NCI-H128 (cell line): ENCODE results near the gene RPS24.
A peak's percentile ranks its signal among the peaks of the same experiment; 100 is the strongest.
"Not testable (repeated sequence)": the region's sequence is repeated elsewhere in the genome, so short reads cannot be mapped to it uniquely, and the experiment has no call there.

Experiments
- DNase-seq: peaks from one replicate; lab custom pipeline; 2025; ENCODE audit not compliant: unreplicated experiment; lab: John Stamatoyannopoulos, UW

Gene RPS24

DNA sequence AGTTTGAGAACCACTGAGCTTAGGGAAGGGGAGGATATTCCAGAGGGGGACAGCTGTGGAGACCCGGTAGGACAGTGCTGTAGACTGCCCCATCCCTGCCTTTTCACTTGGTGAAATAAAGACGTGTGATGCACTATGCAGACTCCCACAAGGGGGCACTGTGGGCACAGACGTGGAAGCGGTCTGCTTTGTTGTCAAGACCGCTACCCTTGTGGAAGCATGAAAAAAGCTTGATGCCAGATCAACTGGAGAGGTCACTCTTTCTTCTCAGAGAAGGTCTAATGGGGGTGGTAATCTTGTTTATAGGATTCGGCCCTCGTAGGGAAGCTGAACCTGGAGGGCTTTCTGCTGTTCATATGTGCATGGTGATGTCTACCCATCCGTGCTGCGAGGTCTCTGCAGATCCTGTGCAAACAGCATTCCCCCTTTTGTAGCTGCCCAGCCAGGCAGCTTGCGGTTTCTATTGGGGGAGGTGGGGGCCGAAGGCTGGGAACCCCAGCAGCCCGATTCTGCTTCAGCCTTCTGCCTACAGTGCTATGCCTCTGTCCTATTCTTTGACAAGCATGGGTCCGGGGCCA, 13.7 kb downstream of the RPS24 start:
- peak; percentile 65 for DNase-seq

DNA sequence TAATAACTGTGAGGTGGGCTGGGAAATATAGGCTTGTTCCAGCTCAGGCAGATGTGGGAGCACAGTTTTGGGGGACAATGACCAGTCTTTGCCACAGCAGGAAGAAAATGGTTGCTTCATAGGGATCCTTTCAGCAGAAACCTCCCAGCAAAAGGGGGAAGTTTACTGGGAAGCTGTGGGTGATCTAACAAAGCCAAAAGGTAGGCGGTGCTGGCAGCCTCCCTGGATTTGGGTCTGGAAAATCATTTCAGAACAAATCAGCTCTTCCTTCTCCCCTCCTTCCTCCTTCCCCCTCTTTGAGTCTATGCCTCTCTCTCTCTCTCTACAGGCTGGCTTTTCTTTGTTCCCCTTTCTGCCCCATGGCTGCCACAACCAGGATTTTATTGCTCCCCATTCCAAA, 16.2 kb downstream of the RPS24 start:
- no peak for DNase-seq

DNA sequence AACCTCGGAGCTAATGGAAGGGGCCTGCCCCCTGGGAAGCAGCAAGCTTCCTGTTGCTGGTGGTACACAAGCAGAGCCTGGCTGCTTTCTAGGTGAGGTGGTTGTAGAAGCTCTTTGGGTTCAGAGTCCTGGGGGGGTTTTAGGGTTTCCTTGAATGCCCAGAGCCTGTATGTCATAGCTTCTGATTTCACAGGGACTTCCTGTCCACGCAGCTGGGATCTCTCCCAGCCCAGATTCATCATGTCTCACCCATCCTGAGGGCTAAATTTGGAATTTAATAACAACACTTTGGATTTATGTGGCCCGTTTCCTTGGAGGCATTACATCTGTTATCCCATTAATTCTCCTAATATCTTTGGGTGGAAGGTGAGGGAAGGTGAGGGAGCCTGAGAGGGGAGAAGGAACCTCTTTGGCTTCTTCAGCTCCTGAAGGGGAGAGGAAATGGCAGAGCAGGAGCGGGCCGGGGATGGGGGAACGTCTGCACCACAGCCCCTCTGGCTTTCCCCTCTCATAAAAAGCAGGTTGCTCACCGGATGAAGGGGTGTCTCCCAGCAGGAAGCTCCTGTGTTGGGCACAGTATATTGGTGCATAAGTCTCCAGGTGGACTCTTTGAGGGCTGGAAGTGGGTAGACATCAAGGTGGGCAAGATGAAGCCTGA, 19.7 kb downstream of the RPS24 start:
- no peak for DNase-seq

DNA sequence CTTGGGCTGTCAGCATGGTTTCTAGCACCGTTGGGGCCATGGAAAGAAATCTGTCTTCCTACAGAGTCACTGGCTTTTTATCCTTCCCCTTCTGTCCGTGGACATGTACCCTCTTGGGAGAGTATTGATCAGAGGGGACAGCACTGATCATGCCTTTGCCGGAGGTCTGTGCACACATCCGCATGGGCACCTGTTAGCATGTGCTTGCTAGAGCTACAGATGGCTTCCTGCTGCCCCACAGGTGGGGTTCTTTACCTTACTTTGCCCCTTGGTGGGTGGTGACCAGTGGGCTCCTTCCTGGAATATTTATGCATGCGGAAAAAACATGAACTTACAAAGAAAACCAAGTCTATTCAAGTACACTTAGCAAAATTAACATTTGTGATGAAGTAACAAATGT, 24.9 kb downstream of the RPS24 start:
- no peak for DNase-seq

DNA sequence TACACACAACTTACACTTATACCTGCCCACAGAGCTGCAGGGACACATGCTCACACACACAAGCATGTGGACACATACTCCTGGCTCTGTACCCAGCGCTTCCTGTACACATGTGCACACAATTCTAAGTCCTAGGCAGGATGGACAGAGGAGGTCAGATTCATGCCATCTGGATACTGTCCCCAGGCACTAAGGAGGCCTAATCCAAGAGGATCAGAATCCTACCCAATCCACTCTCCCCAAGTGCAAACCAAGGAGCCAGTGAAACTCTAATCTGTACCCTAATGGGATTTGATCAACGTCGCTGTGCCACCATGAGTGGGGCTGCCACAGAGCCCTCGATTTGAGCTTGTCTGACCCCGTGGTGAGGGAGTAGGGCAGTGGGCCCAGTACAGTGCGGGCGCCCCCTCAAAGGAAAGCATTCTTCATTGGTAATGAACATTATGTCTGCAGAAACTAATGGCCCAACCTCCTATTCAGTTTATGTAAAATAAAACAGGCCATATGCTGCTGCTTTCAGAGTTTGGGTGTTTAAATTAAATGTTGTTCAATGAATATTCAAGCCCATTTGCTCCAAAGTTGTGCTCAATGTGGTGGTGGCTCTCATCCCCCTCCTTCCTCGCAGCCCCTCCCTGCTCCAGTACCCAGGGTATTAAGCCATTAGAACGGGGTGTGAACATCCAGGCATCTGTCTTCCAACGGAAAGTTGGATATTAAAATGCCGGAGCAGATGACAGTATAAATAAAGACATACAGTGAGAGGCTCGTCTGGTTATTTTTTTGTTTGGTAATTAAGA, 26.4 kb downstream of the RPS24 start:
- DNase-seq = no peak

DNA sequence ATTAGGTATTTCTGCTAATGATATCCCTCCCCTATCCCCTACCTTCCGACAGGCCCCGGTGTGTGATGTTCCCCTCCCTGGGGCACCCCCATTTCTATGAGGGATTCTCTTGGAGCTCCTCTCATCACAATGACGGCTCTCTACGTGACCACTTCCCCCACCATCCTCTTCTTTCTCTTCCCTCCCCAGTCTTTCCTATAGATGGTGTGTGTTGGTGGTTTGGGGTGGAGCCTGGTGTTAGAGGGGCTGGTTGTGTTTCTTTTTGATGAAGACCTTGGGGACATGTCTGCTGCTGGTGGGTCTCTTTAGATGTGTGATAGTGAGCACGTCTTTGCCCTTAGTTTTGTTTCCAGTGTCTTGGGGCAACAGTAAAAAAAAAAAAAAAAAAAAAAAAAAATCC, 28.6 kb downstream of the RPS24 start:
- no peak for DNase-seq

DNA sequence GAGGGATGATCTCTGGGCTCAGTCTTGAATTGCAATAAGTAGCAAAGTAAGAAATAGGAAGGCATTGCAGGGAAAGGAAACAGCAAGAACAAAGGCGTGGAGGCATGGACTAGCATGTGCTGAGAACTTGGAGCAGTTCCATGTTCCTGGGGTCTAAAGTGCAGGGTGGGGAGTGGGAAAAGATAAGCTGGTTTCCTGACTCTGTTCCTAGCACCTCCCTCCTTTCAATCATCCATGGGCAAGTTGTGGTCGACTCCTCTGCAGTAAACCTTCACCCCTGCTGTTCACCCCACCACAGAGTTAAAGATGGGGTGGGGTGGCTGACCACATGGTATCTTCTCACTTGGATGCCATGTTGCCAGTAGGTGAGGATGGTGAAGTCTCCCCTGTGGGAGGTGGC, 29.6 kb downstream of the RPS24 start:
- no peak for DNase-seq

DNA sequence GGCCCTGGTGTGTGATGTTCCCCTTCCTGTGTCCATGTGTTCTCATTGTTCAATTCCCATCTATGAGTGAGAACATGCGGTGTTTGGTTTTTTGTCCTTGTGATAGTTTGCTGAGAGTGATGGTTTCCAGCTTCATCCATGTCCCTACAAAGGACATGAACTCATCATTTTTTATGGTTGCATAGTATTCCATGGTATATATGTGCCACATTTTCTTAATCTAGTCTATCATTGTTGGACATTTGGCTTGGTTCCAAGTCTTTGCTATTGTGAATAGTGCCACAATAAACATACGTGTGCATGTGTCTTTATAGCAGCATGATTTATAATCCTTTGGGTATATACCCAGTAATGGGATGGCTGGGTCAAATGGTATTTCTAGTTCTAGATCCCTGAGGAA, 31.3 kb downstream of the RPS24 start:
- DNase-seq = not testable (repeated sequence)

DNA sequence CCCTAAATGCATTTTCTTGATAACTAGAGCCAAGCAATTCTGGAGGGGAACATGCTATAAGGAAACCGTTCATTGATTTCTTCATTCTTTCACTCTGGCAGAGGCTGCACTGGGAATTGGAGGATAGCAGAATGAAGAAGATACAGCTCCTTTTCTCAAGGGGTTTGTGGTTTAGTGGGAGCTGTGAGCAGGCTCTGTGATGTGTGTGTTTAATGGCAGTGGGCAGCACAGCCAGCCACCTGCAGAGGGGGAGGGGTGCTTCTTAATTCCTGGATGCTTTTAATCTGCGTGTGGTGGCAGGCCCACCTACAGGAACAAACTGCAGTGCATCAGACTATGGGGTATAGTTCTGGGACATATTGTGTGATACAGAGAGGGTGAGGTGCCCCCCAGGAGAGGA, 31.9 kb downstream of the RPS24 start:
- no peak for DNase-seq

DNA sequence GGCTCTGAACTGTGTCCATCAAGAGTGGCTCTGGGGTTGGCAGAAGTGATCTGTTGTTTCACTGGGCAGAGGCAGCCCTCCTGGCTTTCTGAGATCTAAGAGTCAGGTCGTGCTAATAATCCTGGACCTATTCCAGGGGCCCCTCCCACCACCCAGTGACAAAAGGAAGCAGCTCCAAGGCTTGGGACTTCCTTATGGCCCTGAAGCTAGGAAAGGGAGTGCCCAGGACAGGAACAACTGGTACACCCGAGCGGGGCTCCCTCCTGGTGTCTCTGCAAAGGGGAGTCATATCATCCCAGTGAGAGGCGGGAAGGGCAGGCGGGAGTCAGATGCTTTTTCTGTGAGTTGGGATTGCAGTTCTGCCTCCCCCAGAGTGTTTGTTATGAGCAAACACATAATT, 32.3 kb downstream of the RPS24 start:
- no peak for DNase-seq

DNA sequence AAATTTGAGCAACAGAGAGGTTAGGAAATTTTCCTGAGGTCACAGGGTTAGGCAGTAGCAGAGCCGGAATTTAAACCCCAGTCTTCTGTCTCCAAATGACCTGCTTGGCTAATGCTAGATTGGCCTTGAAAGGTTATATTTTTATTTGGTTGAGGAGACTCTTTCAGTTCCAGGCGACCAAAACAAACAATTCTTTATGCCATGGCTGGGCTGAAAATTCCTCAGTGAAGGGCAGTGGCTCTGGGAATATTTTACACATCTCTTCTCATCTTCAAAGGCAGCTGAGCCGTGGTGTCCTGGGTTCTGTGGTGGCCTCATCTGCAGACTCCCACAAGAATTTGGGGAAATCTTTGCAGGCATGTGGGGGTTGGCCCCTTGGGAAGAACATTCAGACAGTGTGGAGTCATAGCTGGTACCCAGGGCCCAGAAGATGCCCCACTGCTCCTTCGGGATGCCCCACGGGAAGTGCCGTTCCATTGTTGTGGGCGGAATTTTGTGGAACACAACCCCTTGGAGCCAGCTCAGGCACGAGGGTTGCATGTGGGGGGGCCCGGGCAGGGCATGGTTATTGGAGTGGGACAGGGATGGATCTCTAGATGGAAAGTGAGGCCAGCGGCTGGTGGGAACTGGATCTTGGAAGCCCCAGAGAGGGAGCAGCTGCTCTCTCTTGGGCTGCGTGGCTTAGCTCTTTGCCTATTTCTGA, 33.2 kb downstream of the RPS24 start:
- no peak for DNase-seq

DNA sequence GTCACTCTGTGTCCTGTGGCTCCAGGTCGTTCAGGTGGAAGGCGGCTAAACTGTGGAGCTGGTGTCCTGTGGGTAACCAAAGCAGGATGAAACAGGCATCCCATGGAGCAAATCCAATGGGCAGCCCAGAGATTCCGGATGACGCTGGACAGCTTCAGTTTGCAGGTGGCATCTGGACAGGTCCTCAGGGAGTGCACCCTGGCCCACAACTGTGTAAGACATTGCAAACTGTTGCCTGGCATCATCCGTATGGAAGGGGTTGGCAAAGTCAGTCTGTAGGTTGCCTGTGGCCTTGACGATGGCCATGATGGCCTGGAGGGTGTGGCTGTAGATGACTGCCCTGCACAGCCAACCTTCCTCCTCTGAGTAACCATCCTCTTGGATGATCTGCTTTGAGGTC, 35.5 kb downstream of the RPS24 start:
- DNase-seq = no peak

DNA sequence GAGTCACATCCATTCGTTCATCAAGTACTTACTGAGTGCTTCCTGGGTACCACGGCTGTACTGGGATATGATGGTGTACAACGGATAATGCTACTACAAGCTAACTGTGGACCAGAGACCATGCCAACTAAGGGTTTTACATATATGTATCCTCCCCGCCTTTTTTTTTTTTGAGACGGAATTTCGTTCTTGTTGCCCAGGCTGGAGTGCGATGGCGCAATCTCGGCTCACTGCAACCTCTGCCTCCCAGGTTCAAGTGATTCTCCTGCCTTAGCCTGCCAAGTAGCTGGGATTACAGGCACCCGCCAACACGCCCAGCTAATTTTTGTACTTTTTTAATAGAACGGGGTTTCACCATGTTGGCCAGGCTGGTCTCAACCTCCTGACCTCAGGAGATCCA, 36.4 kb downstream of the RPS24 start:
- not testable (repeated sequence) for DNase-seq

DNA sequence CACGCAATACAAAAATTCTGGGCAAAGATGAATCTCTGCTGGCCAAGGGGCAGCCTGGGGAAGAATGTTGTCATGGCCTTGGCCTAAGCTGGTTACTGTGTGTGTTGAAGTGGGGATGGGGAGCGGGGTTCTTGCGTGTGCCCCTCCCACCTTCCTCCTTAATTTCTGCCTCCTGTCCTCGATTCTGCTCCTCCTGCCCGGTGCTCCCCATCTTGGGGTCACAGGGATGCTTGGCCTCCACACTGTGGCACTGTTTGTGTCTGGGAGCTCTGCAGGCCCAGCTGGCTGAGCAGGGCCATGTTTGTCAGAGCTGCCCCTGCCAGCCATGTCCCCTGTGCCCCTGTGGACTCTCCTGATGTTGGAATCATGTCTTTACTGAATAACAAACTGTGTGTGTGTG, 37.1 kb downstream of the RPS24 start:
- DNase-seq = no peak

DNA sequence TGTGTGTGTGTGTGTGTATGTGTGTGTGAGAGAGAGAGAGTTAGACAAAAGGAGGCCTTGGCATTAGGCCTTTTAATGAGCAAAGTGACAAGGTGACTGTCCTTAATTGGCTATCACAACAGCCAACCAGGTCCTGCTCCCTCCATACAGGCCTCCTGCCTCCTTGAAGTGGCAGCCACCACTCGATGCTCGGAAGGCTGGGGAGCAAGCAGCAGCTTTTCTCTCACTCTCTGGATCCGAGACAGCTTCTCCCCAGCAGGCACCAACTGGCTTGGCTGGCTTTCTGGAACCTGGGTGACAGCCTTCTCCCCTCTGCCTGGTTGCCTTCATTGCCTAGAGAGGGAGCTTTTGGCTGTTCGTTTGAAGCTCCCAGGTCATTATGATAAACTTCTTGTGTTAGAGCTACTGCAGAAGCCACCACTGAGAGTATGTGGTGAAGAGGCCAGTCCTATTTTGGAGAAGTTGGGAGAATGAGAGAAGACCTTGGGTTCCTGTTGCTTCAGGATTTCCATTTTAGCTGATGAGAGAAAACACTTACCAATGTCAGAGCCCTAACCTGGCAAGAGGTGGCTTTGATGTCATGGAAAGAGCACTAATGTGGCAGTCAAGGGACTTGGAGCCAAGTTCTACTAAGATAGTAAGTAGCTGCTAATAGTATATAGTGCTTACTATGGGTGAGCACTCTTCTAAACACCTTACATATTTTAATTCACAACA, 37.6 kb downstream of the RPS24 start:
- DNase-seq = no peak

DNA sequence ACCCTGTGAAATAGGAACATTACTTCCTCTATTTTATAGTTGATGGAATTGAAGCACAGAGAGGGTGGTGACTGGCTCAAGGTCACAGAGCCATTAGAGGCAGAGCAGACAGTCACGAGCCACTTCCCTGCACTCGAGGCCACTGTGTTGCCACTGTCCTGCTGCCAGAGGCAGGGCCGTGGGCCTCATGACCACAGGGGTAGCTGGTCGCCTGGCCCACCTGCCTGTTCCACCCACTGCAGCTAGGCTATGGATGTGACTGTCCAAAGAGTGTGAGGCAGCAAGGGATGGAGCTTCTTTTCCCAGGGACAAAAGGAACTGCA, 38.2 kb downstream of the RPS24 start:
- no peak for DNase-seq

DNA sequence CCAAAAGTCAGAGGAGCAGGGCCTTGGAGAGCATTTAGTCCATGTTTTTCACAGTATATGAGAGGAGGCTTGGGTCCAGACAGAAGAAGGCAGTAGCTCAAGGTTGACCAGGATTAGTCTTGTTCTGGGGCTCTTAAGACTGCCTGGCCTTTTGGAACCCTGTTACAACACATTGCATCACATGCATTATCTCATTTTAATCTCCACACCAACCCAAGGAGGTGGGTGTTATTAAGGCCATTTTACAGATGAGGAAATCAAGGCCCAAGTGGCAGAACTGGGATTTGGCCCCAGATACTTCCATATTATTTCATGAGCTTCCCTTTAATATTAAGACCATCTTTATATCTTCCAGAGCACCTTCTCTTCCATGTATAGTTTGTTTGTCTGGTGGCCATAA, 38.8 kb downstream of the RPS24 start:
- DNase-seq = no peak

DNA sequence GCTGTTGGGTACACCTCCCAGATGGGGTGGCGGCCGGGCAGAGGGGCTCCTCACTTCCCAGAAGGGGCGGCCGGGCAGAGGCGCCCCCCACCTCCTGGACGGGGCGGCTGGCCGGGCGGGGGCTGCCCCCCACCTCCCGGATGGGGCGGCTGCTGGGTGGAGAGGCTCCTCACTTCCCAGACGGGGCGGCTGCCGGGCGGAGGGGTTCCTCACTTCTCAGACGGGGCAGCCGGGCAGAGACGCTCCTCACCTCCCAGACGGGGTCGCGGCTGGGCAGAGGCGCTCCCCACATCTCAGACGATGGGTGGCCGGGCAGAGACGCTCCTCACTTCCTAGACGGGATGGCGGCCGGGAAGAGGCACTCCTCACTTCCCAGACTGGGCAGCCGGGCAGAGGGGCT, 42.1 kb downstream of the RPS24 start:
- DNase-seq = not testable (repeated sequence)

DNA sequence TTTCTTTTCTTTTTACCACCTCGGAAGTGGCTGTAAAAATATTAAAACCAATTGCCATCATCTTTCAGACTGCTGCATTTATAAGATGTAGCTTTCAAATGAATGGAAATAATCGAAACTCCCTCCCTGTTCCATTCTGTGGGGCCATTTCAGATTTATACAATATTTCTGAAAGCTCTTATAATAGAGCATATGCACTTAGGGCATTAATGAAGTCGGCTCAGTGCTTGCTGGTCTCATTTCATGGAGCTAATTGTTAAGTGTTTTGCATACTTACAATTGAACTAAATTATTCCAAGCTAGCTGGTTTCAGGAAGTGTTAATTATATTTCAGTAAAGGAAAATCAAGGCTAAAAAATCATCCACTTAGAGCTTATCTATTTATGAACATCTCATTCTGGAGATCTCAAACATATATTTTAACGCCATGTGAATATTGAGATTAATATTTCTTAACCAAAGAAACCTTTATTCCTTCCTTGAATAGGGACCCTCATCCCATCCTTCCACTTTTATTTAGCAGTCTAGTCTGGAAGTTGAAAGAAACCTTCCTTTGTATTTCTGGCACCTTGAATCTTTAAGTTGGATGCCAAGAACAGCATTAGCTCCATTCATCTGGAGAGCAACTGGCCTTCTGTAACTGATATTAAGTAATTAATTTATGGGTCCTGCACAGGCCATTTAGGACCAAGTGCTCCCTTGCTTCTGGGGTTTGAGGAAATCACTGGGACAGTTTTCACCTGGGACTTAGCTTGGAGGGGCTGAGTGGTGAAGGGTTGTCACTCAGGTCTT, 45.1 kb downstream of the RPS24 start:
- no peak for DNase-seq

DNA sequence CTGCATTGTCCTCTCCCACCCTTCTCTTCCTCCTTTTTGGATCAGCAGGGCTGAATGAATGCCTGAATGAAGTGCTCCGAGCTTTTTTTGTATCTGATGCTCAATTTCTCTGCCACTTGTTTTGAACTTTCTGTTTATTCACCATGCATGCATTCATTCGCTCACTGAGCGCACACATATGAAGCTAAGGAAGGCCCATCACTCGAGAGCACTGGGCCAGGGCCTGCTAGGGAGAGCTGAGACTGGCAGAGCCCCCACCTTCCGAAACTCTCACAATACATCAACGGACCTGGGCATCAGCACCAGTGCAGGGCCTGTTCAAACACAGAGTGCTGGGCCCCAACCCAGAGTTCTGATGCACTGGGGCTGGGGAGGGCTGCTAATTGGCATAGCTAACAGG, 45.7 kb downstream of the RPS24 start:
- DNase-seq = no peak

DNA sequence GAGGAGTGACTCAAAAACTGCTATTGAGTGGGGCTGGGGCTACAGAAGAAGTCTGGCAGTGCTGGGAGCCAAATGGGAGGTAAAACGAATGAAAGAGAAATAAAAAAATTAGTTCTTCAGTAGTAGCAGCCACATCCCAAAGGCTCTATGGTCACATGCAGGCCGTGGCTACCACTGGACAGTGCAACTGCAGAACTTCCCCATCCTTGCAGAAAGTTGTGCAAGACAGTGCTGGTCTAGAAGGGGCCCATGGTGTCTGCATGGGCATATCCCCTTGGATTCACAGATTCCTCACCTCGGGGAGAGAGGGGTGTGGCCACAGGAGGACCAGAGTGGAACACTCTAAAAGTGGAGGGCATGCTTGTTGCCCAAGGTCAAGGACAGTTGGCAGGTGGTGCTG, 47.6 kb downstream of the RPS24 start:
- no peak for DNase-seq
